Renal cortical epithelial cell (primary cell): ENCODE measurements around the gene FAM222A. TPM values are rescaled to one million over a fixed set of nuclear protein-coding genes. Genes with fewer than 3 reads are reported as not detected.

Experiments used
- DNase-seq: peaks from one replicate; pipeline ENCODE4 v3.0.0-alpha.2; 2011; ENCODE audit warnings: low read depth
- total RNA-seq: library from RNA; depleted of rRNA; stranded (reverse); fragments of >200 nt; gene quantifications from 2 replicates; pipeline ENCODE4 v1.2.3, GENCODE V29; 2014

The FAM222A gene
- total RNA-seq, 1 donor from 2014 or later: 3.1 TPM

GRCh38 chr12:109737126-109737525 lies 23.5 kb downstream of the FAM222A start:
- DNase-seq: no peak

GRCh38 chr12:109737631-109738030 lies 24.0 kb downstream of the FAM222A start:
- peak; percentile 86 for DNase-seq

GRCh38 chr12:109738209-109738608 lies 24.6 kb downstream of the FAM222A start:
- peak; percentile 38 for DNase-seq

- DNase-seq: peak; percentile 83
Observed at GRCh38 chr12:109738878-109739665, 25.4 kb downstream of the FAM222A start.

DNA sequence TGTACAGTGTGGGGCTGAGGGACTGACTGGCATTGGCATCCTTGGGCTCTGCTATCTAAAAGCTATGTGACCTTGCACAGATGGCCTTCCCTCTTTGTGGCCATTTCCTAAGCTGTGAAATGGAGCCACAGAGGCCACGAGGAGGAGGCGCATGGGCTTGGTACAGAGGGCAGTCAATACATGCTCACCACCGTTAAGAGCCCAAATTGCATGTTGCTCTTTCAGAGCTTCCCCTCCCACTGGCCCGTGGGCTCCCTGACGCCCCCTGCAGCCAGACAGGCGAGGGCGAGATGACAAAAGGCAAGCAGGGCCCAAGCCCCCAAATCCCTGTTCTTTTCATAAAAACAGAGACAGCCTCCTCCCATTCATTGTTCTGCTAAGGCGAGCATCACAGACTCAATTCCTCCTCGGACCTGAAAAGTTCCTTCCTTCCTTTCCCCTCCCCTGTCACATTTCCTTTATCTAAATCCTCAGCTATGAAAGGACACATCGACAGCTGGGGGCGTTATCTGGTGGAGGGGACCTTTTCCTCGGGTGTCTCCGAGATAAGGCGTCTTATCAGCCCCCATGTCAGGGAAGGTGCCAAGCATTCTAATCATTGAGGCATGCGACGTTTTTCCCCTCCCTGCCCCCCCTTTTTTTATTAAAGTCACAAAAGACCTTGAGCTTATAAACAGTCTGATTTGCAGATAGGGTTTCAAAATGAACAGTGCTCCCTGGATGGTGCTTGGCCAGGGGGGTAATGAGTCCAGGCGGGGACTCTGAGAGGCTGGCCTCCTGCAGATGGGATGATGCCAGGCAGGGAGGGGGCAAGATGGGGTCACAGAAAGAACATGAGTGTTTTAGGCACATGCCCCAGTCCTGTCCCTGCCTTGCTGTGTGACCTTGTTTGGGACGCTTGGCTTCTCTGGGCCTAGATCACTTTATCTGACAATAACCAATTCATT lies 26.4 kb downstream of the FAM222A start:
- no peak for DNase-seq

GRCh38 chr12:109740694-109741245 lies 27.1 kb downstream of the FAM222A start:
- no peak for DNase-seq

- no peak for DNase-seq
Observed at GRCh38 chr12:109741286-109741969, 27.8 kb downstream of the FAM222A start.

- no peak for DNase-seq
Observed at GRCh38 chr12:109741970-109742703, 28.5 kb downstream of the FAM222A start.

DNA sequence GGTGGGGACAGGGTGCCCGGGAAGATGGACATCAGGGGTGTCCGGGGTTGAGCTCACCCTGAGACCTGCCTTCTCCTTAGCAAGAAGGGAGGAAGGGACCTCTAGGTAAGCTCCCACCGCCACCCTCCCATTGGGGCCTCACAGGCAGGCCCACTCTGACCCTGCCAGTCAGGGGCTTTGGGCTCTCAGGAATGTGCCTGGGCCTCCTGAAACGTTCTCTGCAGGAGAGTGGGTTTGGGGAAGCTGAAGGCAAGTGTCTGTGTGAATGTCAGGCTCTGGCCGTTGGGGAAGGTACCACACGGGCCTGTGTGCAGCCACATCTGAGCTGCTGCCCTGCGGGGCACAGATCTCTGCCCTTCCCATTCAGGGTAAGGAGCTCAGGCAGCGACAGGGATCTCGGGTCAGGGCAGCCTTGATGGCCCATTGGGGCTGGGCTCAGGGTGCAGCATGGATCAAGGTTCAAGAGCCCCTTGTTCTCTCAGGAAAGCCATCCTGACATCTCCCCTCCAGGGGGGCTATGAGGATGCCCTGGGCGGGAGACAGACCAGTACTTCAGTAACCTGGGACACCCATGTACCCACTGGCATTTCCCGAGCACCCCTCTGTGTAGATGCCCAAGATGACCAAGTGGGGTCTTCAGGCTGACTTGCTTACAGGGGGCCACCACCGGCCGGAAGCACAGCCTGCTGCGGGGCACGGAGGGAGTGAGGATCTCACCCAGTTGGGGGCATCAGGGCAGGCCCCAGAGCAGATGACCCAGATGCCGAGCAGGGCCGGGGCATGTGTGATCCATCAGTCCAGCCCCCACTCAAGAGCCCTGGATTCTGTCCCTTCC lies 29.7 kb downstream of the FAM222A start:
- DNase-seq: no peak

DNA sequence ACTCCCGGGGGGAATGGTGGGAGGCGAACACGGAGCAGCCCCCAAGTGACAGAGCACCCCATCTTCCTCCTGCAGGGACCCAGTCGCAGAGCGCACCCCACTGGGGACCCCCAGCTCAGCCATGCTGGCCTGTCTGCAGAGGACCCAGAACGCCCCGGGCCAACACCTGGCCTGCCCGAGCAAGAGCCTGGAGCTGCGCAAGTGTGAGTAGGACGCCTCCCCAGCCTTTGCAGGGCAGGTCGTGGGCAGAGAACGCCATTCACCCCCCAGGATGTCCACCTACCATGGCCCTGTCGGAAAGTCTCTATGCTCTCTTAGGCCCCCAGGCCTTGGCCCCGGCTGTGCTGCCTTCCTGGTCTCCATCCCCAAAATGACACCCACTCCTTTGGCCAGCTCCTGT lies 30.4 kb downstream of the FAM222A start:
- DNase-seq: no peak

- DNase-seq: no peak
Observed at GRCh38 chr12:109744986-109745942, 31.6 kb downstream of the FAM222A start.

- no peak for DNase-seq
Observed at GRCh38 chr12:109752117-109753053, 38.8 kb downstream of the FAM222A start.

- DNase-seq: no peak
Observed at GRCh38 chr12:109753054-109753401, 39.4 kb downstream of the FAM222A start.

DNA sequence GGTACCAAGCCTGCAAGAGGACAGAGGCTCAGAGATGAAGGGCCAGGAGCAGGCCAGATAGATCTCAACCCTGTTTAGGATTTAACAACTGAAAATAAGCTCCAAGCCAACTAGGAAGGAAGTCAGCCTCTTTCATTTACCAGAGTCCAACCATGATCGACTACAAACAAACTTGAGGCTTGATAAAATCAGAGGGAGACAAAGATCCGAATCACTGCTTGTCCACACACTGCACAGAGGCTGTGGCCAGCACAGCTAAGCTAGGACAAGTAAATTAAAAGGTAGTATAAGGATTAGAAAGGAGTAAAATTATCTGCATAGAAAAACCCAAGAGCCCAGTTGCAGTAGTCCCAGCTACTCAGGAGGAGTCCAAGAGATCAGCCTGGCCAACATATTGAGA lies 40.3 kb downstream of the FAM222A start:
- DNase-seq: no peak

- DNase-seq: no peak
Observed at GRCh38 chr12:109756457-109756856, 42.8 kb downstream of the FAM222A start.

GRCh38 chr12:109757671-109758265 lies 44.1 kb downstream of the FAM222A start:
- DNase-seq: no peak
